GM18502 (cell line): Measurements from ENCODE around the gene KCNJ5.
"Not testable (repeated sequence)": the region's sequence is repeated elsewhere in the genome, so short reads cannot be mapped to it uniquely, and the experiment has no call there.

Experiments used
- ATAC-seq: cut with Tn5 transposase; IDR thresholded peaks from one replicate; pipeline ENCODE4 v1.9.1; 2021; ENCODE audit warnings: mild to moderate bottlenecking; ENCODE audit not compliant: unreplicated experiment, poor library complexity

Gene KCNJ5

DNA sequence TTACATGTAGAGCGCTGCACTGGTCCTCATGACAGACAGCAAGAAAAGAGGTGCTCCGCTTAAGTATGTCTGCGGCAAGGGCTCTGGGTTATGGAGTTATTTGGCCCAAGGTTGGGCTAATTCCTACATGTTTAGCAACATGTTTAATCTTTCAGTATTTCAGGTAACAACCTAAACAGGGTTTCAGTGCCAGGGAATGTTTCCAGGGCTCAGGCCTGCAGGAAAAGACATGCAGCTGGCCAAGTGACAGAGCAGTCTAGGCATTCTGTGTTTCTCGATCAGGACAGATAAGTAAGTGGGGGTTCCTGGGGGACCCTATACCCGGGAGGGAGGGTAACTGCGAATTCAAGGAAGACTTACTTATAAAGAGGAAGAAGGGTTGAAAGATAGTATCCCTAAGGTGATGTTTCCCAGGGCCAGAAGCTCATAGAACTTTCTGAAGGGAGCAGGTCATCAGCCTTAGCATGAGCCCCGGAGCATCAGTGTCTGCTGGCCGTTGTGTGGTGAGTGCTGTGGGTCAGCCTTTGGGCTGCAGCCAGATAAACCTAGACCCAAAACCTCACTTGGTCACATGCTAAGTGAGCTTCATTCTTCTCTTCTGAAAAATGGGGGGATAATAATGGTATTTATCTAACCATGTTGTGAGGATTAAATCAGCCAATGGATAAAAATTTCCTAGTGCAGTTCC, 18.4 kb downstream of the KCNJ5 start:
- no peak for ATAC-seq

DNA sequence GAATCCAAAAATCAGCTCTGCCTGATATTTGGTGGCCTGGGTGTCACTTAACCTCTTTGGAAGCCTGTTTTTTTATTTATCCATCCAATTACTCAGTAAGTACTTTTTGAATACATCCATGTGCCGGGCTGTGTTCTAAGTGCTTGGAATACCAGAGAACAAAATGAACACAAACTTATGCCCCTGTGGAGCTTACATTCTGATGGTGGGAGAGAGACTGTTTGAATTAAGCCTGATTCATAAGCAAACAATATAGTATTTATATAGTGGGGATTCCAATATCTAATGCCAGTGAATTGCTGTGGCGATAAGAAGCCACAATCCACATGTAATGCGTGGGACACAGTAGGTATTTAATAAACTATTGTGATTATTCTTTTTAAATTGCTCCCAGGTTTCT, 19.4 kb downstream of the KCNJ5 start:
- ATAC-seq = no peak

DNA sequence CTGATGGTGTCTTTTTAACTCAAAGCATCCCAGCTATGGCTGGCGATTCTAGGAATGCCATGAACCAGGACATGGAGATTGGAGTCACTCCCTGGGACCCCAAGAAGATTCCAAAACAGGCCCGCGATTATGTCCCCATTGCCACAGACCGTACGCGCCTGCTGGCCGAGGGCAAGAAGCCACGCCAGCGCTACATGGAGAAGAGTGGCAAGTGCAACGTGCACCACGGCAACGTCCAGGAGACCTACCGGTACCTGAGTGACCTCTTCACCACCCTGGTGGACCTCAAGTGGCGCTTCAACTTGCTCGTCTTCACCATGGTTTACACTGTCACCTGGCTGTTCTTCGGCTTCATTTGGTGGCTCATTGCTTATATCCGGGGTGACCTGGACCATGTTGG, 20.1 kb downstream of the KCNJ5 start:
- no peak for ATAC-seq

DNA sequence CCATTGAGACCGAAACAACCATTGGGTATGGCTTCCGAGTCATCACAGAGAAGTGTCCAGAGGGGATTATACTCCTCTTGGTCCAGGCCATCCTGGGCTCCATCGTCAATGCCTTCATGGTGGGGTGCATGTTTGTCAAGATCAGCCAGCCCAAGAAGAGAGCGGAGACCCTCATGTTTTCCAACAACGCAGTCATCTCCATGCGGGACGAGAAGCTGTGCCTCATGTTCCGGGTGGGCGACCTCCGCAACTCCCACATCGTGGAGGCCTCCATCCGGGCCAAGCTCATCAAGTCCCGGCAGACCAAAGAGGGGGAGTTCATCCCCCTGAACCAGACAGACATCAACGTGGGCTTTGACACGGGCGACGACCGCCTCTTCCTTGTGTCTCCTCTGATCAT, 20.5 kb downstream of the KCNJ5 start:
- no peak for ATAC-seq

DNA sequence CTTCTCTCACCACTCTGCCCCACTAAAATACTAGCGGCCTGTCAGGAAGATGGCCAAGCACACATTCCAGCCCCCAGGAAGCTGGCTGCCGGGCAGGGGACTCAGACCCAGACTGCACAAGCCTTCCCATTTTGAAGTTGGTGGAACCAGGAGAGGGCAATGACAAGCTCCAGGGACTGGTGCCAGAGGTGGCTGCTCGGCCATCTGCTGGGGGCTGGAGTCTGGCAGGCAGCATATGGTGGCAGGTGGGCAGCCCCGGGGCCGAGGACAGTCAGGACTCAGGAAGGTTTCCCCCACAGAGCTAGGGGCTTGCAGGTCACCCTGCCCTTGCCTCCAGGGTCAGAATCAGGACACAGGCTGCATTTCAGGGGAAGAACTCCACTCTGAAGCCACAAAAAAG, 22.6 kb downstream of the KCNJ5 start:
- no peak for ATAC-seq

DNA sequence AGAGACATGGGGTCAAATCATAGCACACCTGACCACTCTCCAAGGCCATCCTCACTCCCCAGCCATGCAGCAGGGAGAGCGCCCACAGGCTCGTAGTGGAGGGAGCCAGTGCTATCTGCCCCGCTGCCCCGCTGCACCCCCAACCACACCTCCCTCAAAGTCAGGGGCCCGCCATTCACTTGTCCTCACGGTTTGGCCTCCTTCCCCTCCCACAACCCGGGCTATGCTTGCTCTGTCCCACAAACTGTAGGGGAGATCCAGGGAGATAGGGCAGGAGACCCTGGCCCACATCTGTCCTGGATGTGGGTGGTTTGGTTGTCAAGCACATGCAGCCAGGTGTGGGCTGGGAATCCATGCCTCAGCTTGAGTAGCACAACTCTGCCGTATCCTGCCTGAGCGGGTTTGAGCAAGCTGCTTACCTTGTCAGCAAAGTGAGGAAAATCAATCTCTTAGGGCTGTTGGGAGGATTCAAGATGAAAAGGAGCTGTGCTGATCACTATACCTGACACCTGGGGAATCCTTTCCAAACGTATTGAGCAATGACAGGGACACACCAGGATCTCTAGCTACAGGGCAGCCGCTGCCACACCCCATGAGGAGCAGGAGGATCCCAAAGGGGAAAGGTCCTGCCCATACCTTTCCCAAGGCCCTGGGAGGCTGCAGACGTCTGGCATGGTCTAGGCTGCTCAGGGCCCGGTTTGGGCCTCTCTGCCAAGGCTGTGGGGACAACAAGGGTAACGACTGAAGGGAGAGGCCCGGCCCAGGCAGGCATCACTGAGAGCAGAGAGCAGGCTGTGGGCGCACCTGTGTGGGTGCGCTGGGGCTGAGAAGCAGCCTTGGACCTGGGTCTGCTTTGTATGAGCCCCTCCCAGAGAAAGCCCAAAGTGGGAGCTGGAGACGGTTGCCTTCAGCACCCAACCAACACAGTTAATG, 23.3 kb downstream of the KCNJ5 start:
- ATAC-seq = no peak

DNA sequence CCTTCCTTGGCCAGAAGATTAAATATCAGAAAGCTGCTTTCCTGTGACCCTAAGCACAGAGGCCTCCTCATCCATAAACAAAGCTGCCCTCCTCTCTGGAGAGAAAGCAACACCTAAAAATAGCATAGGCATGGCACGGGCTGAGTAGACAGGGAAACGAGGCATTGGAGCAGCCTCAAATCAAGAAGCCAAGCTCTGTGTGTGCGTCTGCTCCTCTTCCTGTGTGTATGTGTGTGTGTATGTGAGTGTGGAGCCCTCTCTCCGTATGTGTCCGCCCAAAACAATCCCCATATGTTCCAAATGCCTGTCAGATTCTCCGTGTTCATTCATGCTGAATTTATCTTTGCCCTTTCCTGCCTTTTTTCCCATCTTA, 24.0 kb downstream of the KCNJ5 start:
- no peak for ATAC-seq

DNA sequence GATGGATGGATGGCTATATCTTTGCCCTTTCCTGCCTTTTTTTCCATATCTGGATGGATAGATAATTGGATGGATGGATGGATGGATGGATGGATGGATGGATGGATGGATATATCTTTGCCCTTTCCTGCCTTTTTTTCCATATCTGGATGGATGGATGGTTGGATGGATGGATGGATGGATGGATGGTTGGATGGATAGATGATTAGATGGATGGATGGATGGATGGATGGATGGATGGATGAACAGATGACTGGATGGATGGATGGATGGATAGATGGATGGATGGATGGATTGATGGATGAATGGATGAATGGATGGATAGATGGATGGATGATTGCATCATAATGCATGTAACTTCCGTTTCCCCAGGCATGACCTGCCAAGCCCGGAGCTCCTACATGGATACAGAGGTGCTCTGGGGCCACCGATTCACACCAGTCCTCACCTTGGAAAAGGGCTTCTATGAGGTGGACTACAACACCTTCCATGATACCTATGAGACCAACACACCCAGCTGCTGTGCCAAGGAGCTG, 24.9 kb downstream of the KCNJ5 start:
- ATAC-seq = no peak

DNA sequence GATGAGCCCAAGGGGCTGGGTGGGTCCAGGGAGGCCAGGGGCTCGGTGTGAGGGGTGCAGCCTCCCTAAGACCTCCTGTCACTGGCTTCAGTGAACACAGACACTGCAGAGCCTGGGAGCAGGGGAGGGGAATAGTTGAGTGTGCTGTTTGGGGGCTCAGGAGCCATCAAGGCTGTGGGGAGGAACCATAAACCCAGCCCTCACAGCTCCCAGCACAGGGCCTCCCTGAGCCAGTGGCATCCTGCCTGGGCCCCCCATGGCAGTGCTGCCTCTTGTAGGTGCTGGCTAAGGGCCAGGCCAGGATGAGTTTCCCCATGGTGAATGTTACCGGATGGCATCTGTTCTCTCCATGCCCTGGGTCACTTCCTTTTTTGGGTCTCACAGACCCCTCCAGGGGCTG, 25.5 kb downstream of the KCNJ5 start:
- no peak for ATAC-seq

DNA sequence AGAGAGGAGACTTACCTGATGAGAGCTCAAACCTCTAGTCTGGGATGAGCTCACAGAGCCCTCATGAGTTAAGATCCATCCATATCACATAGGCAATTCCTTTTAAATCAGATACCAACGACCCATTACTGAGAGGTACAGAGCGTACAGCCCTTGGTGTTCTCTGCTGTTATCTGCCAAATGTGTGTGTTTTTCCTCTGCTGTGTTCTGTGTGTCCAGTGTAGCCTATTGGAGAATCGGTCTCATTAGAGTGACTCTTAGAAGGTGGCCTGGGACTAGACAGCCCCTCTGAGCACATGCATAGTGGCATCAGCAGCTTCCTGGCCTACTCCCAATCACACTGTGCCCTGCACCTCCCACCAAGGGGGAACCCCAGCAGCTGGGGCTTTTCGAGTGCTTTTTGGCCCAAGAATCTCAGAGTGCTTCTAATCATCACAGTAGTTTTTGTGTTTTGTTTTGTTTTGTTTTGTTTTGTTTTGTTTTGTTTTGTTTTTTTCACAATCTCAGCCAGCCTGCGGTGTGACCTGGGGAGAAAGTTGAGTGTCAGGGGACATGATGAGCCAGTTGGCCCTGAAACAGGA, 26.1 kb downstream of the KCNJ5 start:
- no peak for ATAC-seq

DNA sequence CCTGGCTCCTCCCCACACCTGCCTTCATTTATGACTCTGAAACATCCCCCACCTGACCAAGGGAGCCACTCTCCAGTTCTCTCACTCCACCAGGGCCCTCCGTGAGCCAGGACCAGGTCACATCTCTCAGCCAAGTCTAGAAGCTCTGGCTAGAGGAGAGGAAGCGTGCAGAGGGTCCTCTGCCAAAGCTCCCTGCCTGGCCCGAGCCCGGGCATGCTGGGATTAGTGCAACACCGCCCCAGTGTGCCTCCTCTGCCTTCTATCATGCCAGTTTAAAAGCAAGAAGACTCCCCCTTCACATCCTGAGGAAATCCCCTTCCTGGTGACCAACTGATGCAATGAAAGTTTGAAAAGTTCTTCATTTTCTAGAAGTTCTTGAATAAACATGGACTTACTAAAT, 28.1 kb downstream of the KCNJ5 start:
- ATAC-seq = no peak

DNA sequence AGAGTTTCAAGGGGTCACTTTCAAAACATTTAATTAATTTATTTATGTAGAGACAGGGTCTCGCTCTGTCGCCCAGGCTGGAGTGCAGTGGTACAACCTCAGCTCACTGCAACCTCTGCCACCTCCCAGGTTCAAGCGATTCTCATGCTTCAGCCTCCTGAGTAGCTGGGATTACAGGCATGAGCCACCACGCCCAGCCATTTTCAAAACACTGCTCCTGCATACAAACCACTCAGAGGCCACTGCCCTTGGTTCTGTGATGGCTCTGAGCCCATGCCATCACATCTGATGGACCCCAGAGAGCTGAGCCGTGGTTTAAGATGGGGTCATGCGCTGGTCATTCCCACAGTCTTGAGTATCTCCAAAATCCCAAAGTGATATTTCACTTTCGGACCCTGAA, 28.5 kb downstream of the KCNJ5 start:
- not testable (repeated sequence) for ATAC-seq

DNA sequence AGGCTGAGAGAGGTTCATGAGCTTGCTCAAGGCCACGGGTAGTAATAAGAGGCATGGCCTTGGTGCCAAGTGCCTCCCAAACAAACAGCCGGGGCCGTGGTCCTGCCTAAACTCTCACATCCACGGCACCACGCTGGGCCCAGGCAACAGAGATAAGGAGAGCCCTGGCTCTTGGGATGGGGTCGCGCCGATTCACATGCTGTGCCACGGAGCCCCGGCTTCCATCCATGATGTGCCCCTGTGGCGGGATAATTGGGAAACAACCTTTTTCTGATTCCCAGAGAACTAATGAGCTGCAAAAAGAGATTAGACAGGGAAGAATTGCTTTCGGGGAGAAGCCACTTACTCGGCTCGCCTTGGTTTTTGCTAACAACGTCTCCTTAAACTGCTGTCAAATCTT, 29.5 kb downstream of the KCNJ5 start:
- no peak for ATAC-seq

DNA sequence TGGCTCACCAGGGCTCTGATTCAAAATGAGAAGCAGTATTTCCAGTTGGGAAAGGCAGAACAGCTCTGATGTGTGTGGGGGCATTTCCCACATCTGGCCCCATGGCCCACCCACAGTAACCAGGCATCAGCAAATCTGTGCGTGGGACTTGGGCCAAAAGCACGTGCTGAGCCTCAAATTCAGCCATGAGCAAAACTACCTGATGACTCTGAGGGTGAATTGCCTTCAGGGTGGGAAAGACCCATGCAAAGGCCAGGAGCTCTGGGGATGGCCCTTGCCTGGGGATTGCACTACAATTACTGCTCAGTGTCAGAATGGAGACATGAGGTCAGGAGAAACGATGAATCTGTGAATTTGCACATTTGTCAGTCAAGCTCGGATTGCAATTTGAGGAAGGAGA, 30.6 kb downstream of the KCNJ5 start:
- ATAC-seq = no peak

DNA sequence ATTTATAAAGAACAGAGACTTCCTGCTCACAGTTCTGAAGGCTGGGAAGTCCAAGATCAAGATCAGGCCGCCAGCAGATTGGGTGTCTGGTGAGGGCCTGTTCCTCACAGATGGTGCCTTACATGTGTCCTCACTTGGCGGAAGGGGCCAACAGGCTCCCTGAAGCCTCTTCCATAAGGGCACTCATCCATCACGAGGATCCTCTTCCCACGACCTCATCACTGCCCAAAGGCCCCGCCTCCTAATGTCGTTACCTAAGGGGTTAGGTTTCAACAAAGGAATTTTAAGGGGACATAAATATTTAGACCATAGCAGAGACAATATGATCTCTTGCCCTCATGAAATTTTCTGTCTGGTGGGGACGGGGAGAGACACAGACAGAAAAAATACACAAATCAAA, 32.9 kb downstream of the KCNJ5 start:
- no peak for ATAC-seq

DNA sequence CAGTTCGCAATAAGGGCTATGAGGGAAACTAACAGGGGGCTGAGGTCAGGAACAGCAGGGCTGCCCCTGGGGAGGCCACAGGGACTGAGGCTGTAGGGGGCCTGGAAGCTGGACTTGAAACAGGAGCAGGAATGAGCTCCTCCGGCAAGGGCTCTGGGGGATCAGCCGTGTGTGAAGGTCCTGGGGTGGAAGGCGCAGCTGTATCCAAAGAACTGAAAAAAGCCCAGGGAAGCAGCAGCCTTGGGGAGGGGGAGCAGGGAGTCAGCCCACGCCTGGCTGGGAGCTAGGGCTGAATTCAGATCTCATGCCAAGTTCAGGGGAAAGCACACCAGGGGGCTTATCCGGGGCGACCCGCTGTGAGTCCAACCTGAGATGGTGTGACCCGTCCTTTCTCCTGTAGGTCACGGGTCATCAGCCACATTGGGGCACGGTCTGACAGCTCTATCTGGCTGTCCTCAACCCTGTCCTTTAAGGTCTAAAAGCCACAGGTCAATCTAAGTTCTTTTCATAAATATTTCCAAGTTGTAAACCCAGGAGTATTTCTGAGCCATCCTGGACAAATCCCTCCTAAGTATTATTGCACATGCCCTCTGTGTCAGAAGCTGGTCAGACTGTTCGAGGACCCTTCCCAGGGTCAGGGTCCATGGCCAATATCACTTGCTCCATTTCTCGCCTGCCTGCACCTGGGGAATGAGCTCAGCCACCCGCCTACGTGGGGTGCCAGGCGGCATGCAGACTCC, 33.5 kb downstream of the KCNJ5 start:
- no peak for ATAC-seq

DNA sequence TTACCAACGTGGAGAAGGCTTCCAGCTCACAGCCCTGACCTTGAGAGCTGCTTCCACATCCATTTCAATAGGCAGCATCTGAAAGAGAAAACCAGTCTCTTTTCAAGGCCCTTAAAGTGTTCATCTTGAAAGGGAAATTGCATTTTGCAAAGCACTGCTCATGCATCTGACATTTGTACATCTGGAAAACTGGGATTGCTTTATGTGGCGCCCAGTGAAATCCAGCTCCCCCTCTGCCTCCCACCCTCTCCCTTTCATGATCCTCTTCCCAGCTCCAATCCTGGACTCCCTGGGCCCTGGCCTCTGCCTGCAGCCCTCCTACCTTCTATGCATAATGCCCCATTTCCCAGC, 34.1 kb downstream of the KCNJ5 start:
- ATAC-seq = no peak

DNA sequence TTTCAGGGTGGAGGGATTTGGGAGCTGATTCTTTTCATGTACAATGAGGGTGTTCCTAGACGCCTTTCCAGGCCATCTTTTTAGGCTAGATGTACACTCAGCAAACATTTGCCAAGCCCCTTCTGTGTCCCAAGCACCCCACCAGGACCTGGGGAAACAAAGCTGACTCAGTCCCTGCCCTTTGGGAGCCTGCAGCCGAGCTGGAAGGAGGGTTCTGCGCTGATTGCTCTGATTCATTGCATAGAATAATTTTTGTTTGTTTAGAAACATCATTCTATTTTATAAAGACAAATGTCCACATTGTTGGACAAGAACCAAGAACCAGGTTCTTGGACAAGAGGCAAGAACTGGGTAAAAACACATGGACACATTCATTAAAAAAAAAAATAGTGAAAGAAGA, 34.8 kb downstream of the KCNJ5 start:
- no peak for ATAC-seq

DNA sequence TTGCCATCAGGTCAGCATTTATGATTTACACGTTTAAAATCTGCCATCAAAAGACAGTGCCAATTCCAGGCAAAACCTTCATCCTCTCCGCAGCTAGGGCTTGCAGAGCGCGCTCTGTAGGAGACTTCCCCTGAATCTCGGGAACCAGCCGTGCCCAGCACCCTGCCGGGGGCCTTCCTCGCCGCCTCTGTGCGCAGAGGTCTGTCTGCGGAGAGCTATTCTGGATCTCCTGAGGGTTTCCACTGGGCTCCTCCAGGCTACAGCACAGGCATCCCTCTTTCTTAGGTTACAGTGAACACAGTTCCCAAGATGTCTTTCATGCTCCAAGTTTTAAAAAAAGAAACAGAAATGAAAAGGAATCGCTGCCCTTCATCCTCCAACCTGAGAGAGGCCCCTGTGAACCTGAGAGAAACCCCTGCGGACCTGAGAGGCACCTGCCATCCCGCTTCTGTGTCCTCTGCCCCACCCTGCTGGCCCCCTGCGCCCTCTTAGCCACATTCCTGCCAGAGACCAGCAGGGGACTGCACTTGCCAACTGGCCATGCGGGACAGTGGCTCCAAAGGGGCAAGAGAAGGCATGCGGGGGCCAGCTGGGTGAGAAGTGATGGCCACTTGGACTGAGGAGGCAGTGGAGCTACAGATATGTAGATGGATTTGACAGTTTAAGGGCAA, 35.4 kb downstream of the KCNJ5 start:
- no peak for ATAC-seq

DNA sequence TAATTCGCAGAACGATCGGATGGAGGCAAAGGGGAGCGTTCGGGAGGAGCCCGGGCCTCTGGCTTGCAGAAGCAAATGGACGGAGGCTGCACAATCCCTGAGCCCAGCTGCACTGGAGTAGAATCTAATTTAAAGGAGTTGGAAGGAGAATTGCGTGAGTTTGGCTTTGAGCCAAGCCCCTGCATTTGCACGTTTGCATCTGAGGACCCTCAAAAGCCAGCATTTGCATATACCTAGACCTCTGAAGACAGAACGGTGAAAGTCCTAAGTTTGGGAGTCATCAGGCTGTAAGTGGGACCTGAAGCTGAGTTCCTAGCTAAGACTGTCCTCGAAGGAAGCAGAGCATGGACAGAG, 35.9 kb downstream of the KCNJ5 start:
- no peak for ATAC-seq
